ENCODE results near the gene GPR42. TPM values are rescaled to one million over a fixed set of nuclear protein-coding genes. Genes with fewer than 3 reads are reported as not detected.

The GPR42 gene
- total and polyA plus RNA-seq, 2 donors (not counting 1 experiment from before 2014, with no cell fraction given): 0.10 TPM; not detected in 1

GRCh38 chr19:35392742-35393715 lies 22.2 kb downstream of the GPR42 start:
- H3K9me3 Mint-ChIP-seq (ENCODE audit: insufficient read depth): no peaks in the 10 kb centered on the region

More at GRCh38 chr19:35392742-35393715, 22.2 kb downstream of the GPR42 start:
- Mint-ChIP-seq H3K4me1 (peaks cover 2% of the 10 kb centered on the region), H3K27ac (no peak overlapping the region), H3K27me3 (peaks cover 2% of the 10 kb centered on the region), H3K4me3 (no peak overlapping the region)
- Histone ChIP-seq H3K9ac (ENCODE audit: low read length) (no peak overlapping the region), H3K9me3 (ENCODE audit: control extremely low read depth in 1 of 3, control insufficient read depth in 2 of 3, insufficient read depth in 1 of 3, low read length in 2 of 3) (peaks cover 0 to 2% (median 0%) of the 10 kb centered on the region in 3 donors), H3K27me3 (replicated peaks in 1 of 4; ENCODE audit: control extremely low read depth in 1 of 4, control insufficient read depth in 3 of 4, insufficient read depth in 4 of 4, low read length in 3 of 4) (no peaks in the 10 kb centered on the region), H4K20me1 (ENCODE audit: control insufficient read depth, insufficient read depth, low read length, poor library complexity, severe bottlenecking) (no peaks in the 10 kb centered on the region), H3K27ac (ENCODE audit: low read length in 2 of 2) (no peak overlapping the region), H2AFZ (ENCODE audit: insufficient read depth, low read depth, low read length, poor library complexity, severe bottlenecking) (no peak overlapping the region), H3K36me3 (replicated peaks in 1 of 2; ENCODE audit: control extremely low read depth in 1 of 2, control insufficient read depth in 1 of 2, extremely low read depth in 1 of 2, insufficient read depth in 2 of 2, low read length in 1 of 2) (no peaks in the 10 kb centered on the region), H3K79me2 (ENCODE audit: control insufficient read depth, insufficient read depth, low read length) (no peaks in the 10 kb centered on the region), H3K4me3 (ENCODE audit: control extremely low read depth in 1 of 5, extremely low read depth in 1 of 5, insufficient read depth in 1 of 5, low read depth in 2 of 5, low read length in 4 of 5) (no peak overlapping the region), H3K4me2 (replicated peaks; ENCODE audit: low read depth, low read length, poor library complexity, severe bottlenecking) (no peak overlapping the region), H3K4me1 (ENCODE audit: control insufficient read depth in 2 of 2, insufficient read depth in 2 of 2, low read length in 2 of 2) (no peaks in the 10 kb centered on the region)
- TF ChIP-seq, protein P1, sequence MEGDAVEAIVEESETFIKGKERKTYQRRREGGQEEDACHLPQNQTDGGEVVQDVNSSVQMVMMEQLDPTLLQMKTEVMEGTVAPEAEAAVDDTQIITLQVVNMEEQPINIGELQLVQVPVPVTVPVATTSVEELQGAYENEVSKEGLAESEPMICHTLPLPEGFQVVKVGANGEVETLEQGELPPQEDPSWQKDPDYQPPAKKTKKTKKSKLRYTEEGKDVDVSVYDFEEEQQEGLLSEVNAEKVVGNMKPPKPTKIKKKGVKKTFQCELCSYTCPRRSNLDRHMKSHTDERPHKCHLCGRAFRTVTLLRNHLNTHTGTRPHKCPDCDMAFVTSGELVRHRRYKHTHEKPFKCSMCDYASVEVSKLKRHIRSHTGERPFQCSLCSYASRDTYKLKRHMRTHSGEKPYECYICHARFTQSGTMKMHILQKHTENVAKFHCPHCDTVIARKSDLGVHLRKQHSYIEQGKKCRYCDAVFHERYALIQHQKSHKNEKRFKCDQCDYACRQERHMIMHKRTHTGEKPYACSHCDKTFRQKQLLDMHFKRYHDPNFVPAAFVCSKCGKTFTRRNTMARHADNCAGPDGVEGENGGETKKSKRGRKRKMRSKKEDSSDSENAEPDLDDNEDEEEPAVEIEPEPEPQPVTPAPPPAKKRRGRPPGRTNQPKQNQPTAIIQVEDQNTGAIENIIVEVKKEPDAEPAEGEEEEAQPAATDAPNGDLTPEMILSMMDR (IDR thresholded peaks at IDR 0.05): no peak
- TF ChIP-seq EZH2 (IDR thresholded peaks at IDR 0.05; ENCODE audit: borderline replicate concordance, insufficient read depth, low read depth, low read length, poor library complexity, severe bottlenecking): no peak
- intact Hi-C loops (cut with micrococcal nuclease): no loop called here
- 50% methylated on average over 5 of the region's 5 CpGs for WGBS (ENCODE audit: insufficient coverage)
- ChIA-PET POLR2A (no interaction called here), CTCF (no interaction called here)
- DNase-seq: no peak
- no peak for ATAC-seq (ENCODE audit: low read depth)

All from B cell (primary cell).